Panc1 (cell line): ENCODE data around the gene C1QA. TPM values are rescaled to one million over a fixed set of nuclear protein-coding genes. Genes with fewer than 3 reads are reported as not detected.

Source experiments
- ATAC-seq: fragments of 200-7000 bp; cut with Tn5 transposase; 2 replicates; pipeline ENCODE4 v1.9.1; 2020; ENCODE audit warnings: mild to moderate bottlenecking, moderate library complexity
- BruUV-seq: library from RNA; stranded (reverse); fragments of 400-500 nt; replicated peaks from 2 replicates; lab custom pipeline; 2021; lab: Mats Ljungman, UMichigan
- CTCF ChIA-PET: fragments of 300-600 bp; sonication (Branson Sonifier 250); formaldehyde crosslinking; loops from one replicate; lab custom pipeline; 2022; ENCODE audit warnings: antibody characterized with exemption; lab: Charles Lee
- POLR2A ChIA-PET: fragments of 300-600 bp; sonication (Branson Sonifier 250); formaldehyde crosslinking; loops from one replicate; lab custom pipeline; 2022; ENCODE audit warnings: antibody characterized with exemption; lab: Charles Lee
- DNase-seq: peaks from one replicate; pipeline ENCODE4 v3.0.0-alpha.2; 2010; ENCODE audit warnings: low read depth, low spot score
- H3K27ac ChIP-seq: 2 replicates; pipeline ENCODE4 v1.5.1; 2011; ENCODE audit warnings: mild to moderate bottlenecking, low read length, inconsistent platforms
- H3K27me3 ChIP-seq: fragments of 200-500 bp; sonication (Bioruptor generic); 2 replicates; pipeline ENCODE4 v1.6.0; 2014; ENCODE audit warnings: low read length, inconsistent platforms; ENCODE audit not compliant: control insufficient read depth, insufficient read depth
- H3K36me3 ChIP-seq: fragments of 200-500 bp; sonication (Bioruptor generic); 2 replicates; pipeline ENCODE4 v1.5.1; 2014; ENCODE audit warnings: inconsistent platforms, mild to moderate bottlenecking, low read length, moderate library complexity; ENCODE audit not compliant: control insufficient read depth, insufficient read depth
- H3K4me1 ChIP-seq: 2 replicates; pipeline ENCODE4 v1.5.1; 2011; ENCODE audit warnings: inconsistent platforms, mild to moderate bottlenecking, low read length, moderate library complexity; ENCODE audit not compliant: control insufficient read depth, insufficient read depth
- H3K4me3 ChIP-seq, 2 experiments: 2 replicates each; pipeline ENCODE4 v1.5.1; 2011 to 2012; ENCODE audit warnings: low read depth in 2 of 2, low read length in 2 of 2, mild to moderate bottlenecking in 2 of 2, inconsistent platforms in 1 of 2, moderate library complexity in 1 of 2
- H3K9me3 ChIP-seq: fragments of 200-500 bp; sonication (Bioruptor generic); 2 replicates; pipeline ENCODE4 v1.5.1; 2014; ENCODE audit warnings: low read depth, mild to moderate bottlenecking, inconsistent platforms, low read length, moderate library complexity; ENCODE audit not compliant: control insufficient read depth, insufficient read depth
- POLR2AphosphoS5 ChIP-seq: IDR thresholded peaks from 2 replicates; pipeline ENCODE4 v1.6.1; 2012; ENCODE audit warnings: mild to moderate bottlenecking, low read depth, low read length, moderate library complexity
- SIN3A ChIP-seq: IDR thresholded peaks from 2 replicates; pipeline ENCODE4 v1.6.1; 2012; ENCODE audit warnings: low read depth, mild to moderate bottlenecking, low read length, moderate library complexity, borderline replicate concordance; ENCODE audit not compliant: insufficient read depth
- TCF7L2 ChIP-seq: IDR thresholded peaks from 2 replicates; pipeline ENCODE4 v1.6.1; 2011; ENCODE audit warnings: mild to moderate bottlenecking, low read depth, low read length, inconsistent platforms
- in situ Hi-C: cut with HindIII; loops from 2 replicates; pipeline ENCODE4 v1.10.0; 2016; ENCODE audit warnings: low sequenced_read_pairs, low pct_unique_long_range_greater_than_20kb
- intact Hi-C: fragments of 100-400 bp; cut with micrococcal nuclease; formaldehyde crosslinking; loops from one replicate; pipeline ENCODE4 v1.10.0; 2022; ENCODE audit not compliant: unreplicated experiment
- total RNA-seq: library from RNA; stranded (reverse); gene quantifications from one replicate; pipeline ENCODE4 v1.2.1, GENCODE V29; 2021; ENCODE audit not compliant: unreplicated experiment
- TF ChIP-seq, protein P1 (sequence below), 2 experiments: IDR thresholded peaks; 2 replicates each; pipeline ENCODE4 v1.6.1; 2011 to 2012; ENCODE audit warnings: low read depth in 2 of 2, control low read depth in 1 of 2, low read length in 1 of 2, mild to moderate bottlenecking in 1 of 2, moderate library complexity in 1 of 2; ENCODE audit not compliant: insufficient read depth in 1 of 2
- TF ChIP-seq, protein P2 (sequence below): fragments of 450-650 bp; IDR thresholded peaks from 2 replicates; pipeline ENCODE4 v1.5.1; 2017; ENCODE audit warnings: mild to moderate bottlenecking

Gene C1QA
- total RNA-seq, 1 experiment from 2014 or later = 0.41 TPM

DNA sequence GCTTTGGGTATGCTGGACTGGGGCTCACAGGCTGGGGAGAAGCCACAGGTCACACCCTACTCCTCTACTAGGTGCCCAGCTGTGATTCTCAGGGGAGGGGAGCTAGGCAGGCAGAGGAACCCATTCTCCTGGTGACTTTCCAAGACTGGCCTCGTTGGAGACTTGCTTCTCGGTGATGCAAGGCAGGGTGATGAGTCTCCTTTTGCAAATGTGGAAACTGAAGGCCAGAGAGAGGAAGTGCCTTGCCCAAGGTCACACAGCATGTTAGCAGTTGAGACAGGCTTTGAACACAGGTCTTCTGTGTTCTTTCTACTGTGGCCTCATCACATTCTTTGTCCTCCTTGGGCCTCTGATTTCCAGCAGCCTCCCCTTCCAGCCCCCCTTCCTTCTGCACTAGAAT lies 20.5 kb upstream of the C1QA start:
- ATAC-seq (no peak), DNase-seq (no peak)
- no TSS peak for BruUV-seq
- TF ChIP-seq POLR2AphosphoS5 (no peak), TCF7L2 (no peak), SIN3A (no peak)
- TF ChIP-seq, protein P1, sequence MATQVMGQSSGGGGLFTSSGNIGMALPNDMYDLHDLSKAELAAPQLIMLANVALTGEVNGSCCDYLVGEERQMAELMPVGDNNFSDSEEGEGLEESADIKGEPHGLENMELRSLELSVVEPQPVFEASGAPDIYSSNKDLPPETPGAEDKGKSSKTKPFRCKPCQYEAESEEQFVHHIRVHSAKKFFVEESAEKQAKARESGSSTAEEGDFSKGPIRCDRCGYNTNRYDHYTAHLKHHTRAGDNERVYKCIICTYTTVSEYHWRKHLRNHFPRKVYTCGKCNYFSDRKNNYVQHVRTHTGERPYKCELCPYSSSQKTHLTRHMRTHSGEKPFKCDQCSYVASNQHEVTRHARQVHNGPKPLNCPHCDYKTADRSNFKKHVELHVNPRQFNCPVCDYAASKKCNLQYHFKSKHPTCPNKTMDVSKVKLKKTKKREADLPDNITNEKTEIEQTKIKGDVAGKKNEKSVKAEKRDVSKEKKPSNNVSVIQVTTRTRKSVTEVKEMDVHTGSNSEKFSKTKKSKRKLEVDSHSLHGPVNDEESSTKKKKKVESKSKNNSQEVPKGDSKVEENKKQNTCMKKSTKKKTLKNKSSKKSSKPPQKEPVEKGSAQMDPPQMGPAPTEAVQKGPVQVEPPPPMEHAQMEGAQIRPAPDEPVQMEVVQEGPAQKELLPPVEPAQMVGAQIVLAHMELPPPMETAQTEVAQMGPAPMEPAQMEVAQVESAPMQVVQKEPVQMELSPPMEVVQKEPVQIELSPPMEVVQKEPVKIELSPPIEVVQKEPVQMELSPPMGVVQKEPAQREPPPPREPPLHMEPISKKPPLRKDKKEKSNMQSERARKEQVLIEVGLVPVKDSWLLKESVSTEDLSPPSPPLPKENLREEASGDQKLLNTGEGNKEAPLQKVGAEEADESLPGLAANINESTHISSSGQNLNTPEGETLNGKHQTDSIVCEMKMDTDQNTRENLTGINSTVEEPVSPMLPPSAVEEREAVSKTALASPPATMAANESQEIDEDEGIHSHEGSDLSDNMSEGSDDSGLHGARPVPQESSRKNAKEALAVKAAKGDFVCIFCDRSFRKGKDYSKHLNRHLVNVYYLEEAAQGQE (IDR thresholded peaks at IDR 0.05; ENCODE audit: insufficient read depth in 1 of 2, low read depth in 2 of 2, low read length in 1 of 2) = no peak
- TF ChIP-seq, protein P2, sequence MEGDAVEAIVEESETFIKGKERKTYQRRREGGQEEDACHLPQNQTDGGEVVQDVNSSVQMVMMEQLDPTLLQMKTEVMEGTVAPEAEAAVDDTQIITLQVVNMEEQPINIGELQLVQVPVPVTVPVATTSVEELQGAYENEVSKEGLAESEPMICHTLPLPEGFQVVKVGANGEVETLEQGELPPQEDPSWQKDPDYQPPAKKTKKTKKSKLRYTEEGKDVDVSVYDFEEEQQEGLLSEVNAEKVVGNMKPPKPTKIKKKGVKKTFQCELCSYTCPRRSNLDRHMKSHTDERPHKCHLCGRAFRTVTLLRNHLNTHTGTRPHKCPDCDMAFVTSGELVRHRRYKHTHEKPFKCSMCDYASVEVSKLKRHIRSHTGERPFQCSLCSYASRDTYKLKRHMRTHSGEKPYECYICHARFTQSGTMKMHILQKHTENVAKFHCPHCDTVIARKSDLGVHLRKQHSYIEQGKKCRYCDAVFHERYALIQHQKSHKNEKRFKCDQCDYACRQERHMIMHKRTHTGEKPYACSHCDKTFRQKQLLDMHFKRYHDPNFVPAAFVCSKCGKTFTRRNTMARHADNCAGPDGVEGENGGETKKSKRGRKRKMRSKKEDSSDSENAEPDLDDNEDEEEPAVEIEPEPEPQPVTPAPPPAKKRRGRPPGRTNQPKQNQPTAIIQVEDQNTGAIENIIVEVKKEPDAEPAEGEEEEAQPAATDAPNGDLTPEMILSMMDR = no peak
- H3K36me3 ChIP-seq = no peaks in the 10 kb centered on the region
- H3K9me3 ChIP-seq = no peaks in the 10 kb centered on the region
- ChIA-PET POLR2A (no interaction called here), CTCF (no interaction called here)
- no peaks in the 10 kb centered on the region for H3K4me1 ChIP-seq
- no peak overlapping the region for H3K27ac ChIP-seq
- H3K27me3 ChIP-seq = peaks cover 18% of the 10 kb centered on the region
- intact Hi-C loops (no loop called here), in situ Hi-C loops (no loop called here)
- H3K4me3 ChIP-seq = no peak overlapping the region

DNA sequence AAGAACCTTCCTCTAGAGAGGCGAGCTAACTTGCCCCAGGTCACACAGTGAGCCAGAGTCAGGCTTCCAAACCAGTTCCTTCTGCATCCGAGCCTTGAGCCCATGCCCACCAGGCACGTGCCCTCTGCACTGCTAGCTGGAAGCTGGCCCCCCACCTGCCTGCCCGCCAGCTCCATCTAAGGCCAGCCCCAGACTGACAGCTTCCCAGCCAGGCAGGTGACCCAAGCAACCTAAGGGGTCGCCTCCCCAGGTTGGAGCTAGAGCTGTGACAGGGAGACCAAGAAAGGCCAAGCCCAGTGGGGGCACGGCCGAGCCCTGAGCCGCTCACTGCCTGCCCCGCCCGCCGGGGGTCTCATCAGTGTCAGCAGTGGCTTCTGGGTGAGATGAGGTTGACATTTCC lies 19.9 kb upstream of the C1QA start:
- Histone ChIP-seq H3K27me3 (peaks cover 18% of the 10 kb centered on the region), H3K9me3 (no peaks in the 10 kb centered on the region), H3K4me1 (no peaks in the 10 kb centered on the region), H3K27ac (no peak overlapping the region), H3K36me3 (no peaks in the 10 kb centered on the region), H3K4me3 (no peak overlapping the region)
- ATAC-seq (no peak), DNase-seq (no peak)
- ChIA-PET CTCF (no interaction called here), POLR2A (no interaction called here)
- BruUV-seq = no TSS peak
- intact Hi-C loops = no loop called here
- in situ Hi-C loops = no loop called here
- TF ChIP-seq SIN3A (no peak), TCF7L2 (no peak), POLR2AphosphoS5 (no peak)
- TF ChIP-seq, protein P1 (IDR thresholded peaks at IDR 0.05; ENCODE audit: insufficient read depth in 1 of 2, low read depth in 2 of 2, low read length in 1 of 2) = no peak
- TF ChIP-seq, protein P2 = no peak
